Upper lobe of left lung (tissue), 6 donors: Measurements from ENCODE around the gene ZNF423. TPM values are rescaled to one million over a fixed set of nuclear protein-coding genes. Genes with fewer than 3 reads are reported as not detected.
"Not testable (repeated sequence)": the region's sequence is repeated elsewhere in the genome, so short reads cannot be mapped to it uniquely, and the experiment has no call there.

Experiments
- ATAC-seq, 2 donors: fragments of 200-7000 bp; cut with Tn5 transposase; one replicate each; pipeline ENCODE4 v1.9.1; 2022; ENCODE audit warnings: mild to moderate bottlenecking in 2 of 2, moderate library complexity in 2 of 2; ENCODE audit not compliant: low FRiP score in 2 of 2
- DNase-seq, 2 donors: peaks; one replicate each; pipeline ENCODE4 v3.0.0-alpha.2; 2019 to 2020
- H3K27ac ChIP-seq, 4 donors: fragments of 200-600 bp; sonication (generic); one replicate each; pipeline ENCODE4 v1.5.1; 2016 to 2019
- H3K27me3 ChIP-seq, 4 donors: fragments of 200-600 bp; sonication (generic); one replicate each; pipeline ENCODE4 v1.5.1; 2017 to 2019
- H3K36me3 ChIP-seq, 4 donors: fragments of 200-600 bp; sonication (generic); one replicate each; pipeline ENCODE4 v1.5.1; 2016 to 2019
- H3K4me1 ChIP-seq, 4 donors: fragments of 200-600 bp; sonication (generic); one replicate each; pipeline ENCODE4 v1.5.1; 2018 to 2019
- H3K4me3 ChIP-seq, 4 donors: fragments of 200-600 bp; sonication (generic); one replicate each; pipeline ENCODE4 v1.5.1; 2017 to 2019; ENCODE audit warnings: mild to moderate bottlenecking in 2 of 4, moderate library complexity in 1 of 4
- H3K9me3 ChIP-seq, 4 donors: fragments of 200-600 bp; sonication (generic); one replicate each; pipeline ENCODE4 v1.5.1; 2018 to 2019
- CTCF ChIP-seq, 6 experiments: fragments of 450-650 bp in 4 of 6; fragments of 200-600 bp in 2 of 6; sonication (generic) in 2 of 6; IDR thresholded peaks; one replicate each; pipeline ENCODE4 v1.5.1; 2016 to 2019; ENCODE audit warnings: antibody characterized with exemption in 6 of 6
- EP300 ChIP-seq, 4 donors: sonication (generic); formaldehyde crosslinking; IDR thresholded peaks; one replicate each; pipeline ENCODE4 v1.5.1; 2017; ENCODE audit warnings: antibody characterized with exemption in 4 of 4, control low read depth in 2 of 4
- POLR2A ChIP-seq, 4 donors: fragments of 450-650 bp; IDR thresholded peaks; one replicate each; pipeline ENCODE4 v1.5.1; 2016 to 2017; ENCODE audit warnings: antibody characterized with exemption in 4 of 4, mild to moderate bottlenecking in 2 of 4
- POLR2AphosphoS5 ChIP-seq, 2 donors: sonication (generic); formaldehyde crosslinking; IDR thresholded peaks; one replicate each; pipeline ENCODE4 v1.5.1; 2017; ENCODE audit warnings: antibody characterized with exemption in 2 of 2
- WGBS, 2 donors: methylation state at CpG; one replicate each; pipeline ENCODE4 v1.1.5; 2017 to 2018; 5-methylcytosine and 5-hydroxymethylcytosine counted together
- total RNA-seq, 6 donors: library from RNA; depleted of rRNA in 4 of 6; stranded (reverse); fragments of >200 nt in 4 of 6; gene quantifications; one replicate each; pipeline versions ENCODE4 v1.1.0 to v1.2.1, GENCODE V29; 2016 to 2021
- donor health status: DM: no; HTN: no; CAD: no; lungs with moderate emphysema.
- donor health status: DM: no; HTN: yes; CAD: no; lungs with severe emphysema.

ZNF423 gene
- total RNA-seq, 6 donors from 2014 or later: 4.1 to 11.4 (median 6.7) TPM

GRCh38 chr16:49681217-49681883 lies 174.6 kb downstream of the ZNF423 start:
- no peak overlapping the region for H3K27ac ChIP-seq
- H3K4me1 ChIP-seq: no peaks in the 10 kb centered on the region
- ATAC-seq (no peak), DNase-seq (no peak)
- no peaks in the 10 kb centered on the region for H3K36me3 ChIP-seq
- no peak overlapping the region for H3K4me3 ChIP-seq
- 86 to 87% methylated on average over 9 of the region's 9 CpGs for WGBS, 2 donors
- no peaks in the 10 kb centered on the region for H3K27me3 ChIP-seq
- peaks cover 0 to 11% (median 0%) of the 10 kb centered on the region in 4 donors for H3K9me3 ChIP-seq
- TF ChIP-seq CTCF (IDR thresholded peaks at IDR 0.05) (no peak), POLR2A (IDR thresholded peaks at IDR 0.05) (no peak), EP300 (IDR thresholded peaks at IDR 0.05) (no peak), POLR2AphosphoS5 (IDR thresholded peaks at IDR 0.05) (no peak)

GRCh38 chr16:49679095-49679494 lies 176.8 kb downstream of the ZNF423 start:
- Histone ChIP-seq H3K36me3 (no peaks in the 10 kb centered on the region), H3K9me3 (peaks cover 0 to 11% (median 0%) of the 10 kb centered on the region in 4 donors), H3K27me3 (no peaks in the 10 kb centered on the region), H3K4me1 (no peaks in the 10 kb centered on the region), H3K27ac (no peak overlapping the region), H3K4me3 (no peak overlapping the region)
- TF ChIP-seq EP300 (IDR thresholded peaks at IDR 0.05) (no peak), POLR2A (IDR thresholded peaks at IDR 0.05) (no peak), POLR2AphosphoS5 (IDR thresholded peaks at IDR 0.05) (no peak), CTCF (IDR thresholded peaks at IDR 0.05) (no peak)
- ATAC-seq: no peak
- WGBS, 2 donors: 100% methylated on average over 5 of the region's 7 CpGs; no CpG with 5 or more reads in 1 of the 2 donors
- no peak for DNase-seq

GRCh38 chr16:49677661-49678060 lies 178.3 kb downstream of the ZNF423 start:
- not testable (repeated sequence) for H3K27me3 ChIP-seq, DNase-seq, H3K36me3 ChIP-seq, H3K4me3 ChIP-seq, H3K4me1 ChIP-seq, ATAC-seq, H3K27ac ChIP-seq
- WGBS, 2 donors: 80 to 86% methylated on average over 6 of the region's 6 CpGs
- peaks cover 0 to 11% (median 0%) of the 10 kb centered on the region in 4 donors for H3K9me3 ChIP-seq

- DNase-seq: no peak
- Histone ChIP-seq H3K36me3 (no peaks in the 10 kb centered on the region), H3K9me3 (peaks cover 0 to 9% (median 0%) of the 10 kb centered on the region in 4 donors), H3K4me3 (no peak overlapping the region), H3K27ac (no peak overlapping the region), H3K27me3 (no peaks in the 10 kb centered on the region), H3K4me1 (no peaks in the 10 kb centered on the region)
- WGBS, 2 donors: 89 to 91% methylated on average over 10 of the region's 10 CpGs
- no peak for TF ChIP-seq POLR2AphosphoS5 (IDR thresholded peaks at IDR 0.05)
- TF ChIP-seq POLR2A (IDR thresholded peaks at IDR 0.05): no peak
- no peak for TF ChIP-seq CTCF (IDR thresholded peaks at IDR 0.05)
- TF ChIP-seq EP300 (IDR thresholded peaks at IDR 0.05): no peak
- ATAC-seq: no peak
These were observed 180.5 kb downstream of the ZNF423 start for GRCh38 chr16:49675413-49675812.

- ATAC-seq (no peak), DNase-seq (no peak)
- Histone ChIP-seq H3K27me3 (no peaks in the 10 kb centered on the region), H3K4me1 (no peaks in the 10 kb centered on the region), H3K4me3 (no peak overlapping the region), H3K9me3 (peaks cover 0 to 5% (median 0%) of the 10 kb centered on the region in 4 donors), H3K27ac (no peak overlapping the region), H3K36me3 (no peaks in the 10 kb centered on the region)
- WGBS, 2 donors: 88 to 97% methylated on average over 2 to 3 of the region's 3 CpGs
- TF ChIP-seq EP300 (IDR thresholded peaks at IDR 0.05): no peak
- TF ChIP-seq POLR2AphosphoS5 (IDR thresholded peaks at IDR 0.05): no peak
- TF ChIP-seq CTCF (IDR thresholded peaks at IDR 0.05): no peak
- no peak for TF ChIP-seq POLR2A (IDR thresholded peaks at IDR 0.05)
These were observed 180.9 kb downstream of the ZNF423 start for GRCh38 chr16:49674990-49675389.
